HFF-Myc (cell line): Measurements from ENCODE around the gene DHCR7.

Experiments
- DNase-seq: peaks from one replicate; pipeline ENCODE4 v3.0.0-alpha.2; 2011; ENCODE audit warnings: low read depth; ENCODE audit errors: extremely low read depth
- H3K4me3 ChIP-seq: replicated peaks from 2 replicates; pipeline ENCODE4 v1.5.1; 2011; ENCODE audit warnings: low read depth, mild to moderate bottlenecking, control low read depth, low read length
- CTCF ChIP-seq: IDR thresholded peaks from 2 replicates; pipeline ENCODE4 v1.5.1; 2012; ENCODE audit warnings: mild to moderate bottlenecking, low read depth, low read length, control low read depth; ENCODE audit errors: missing control alignments

DHCR7 gene

GRCh38 chr11:71433648-71434450, 14.3 kb downstream of the DHCR7 start:
- no peak overlapping the region for H3K4me3 ChIP-seq
- no peak for TF ChIP-seq CTCF
- no peak for DNase-seq

GRCh38 chr11:71432761-71433647, 15.2 kb downstream of the DHCR7 start:
- no peak for TF ChIP-seq CTCF
- no peak overlapping the region for H3K4me3 ChIP-seq
- DNase-seq = no peak

GRCh38 chr11:71431271-71431670, 16.9 kb downstream of the DHCR7 start:
- no peak for TF ChIP-seq CTCF
- no peak overlapping the region for H3K4me3 ChIP-seq
- no peak for DNase-seq

- no peak for TF ChIP-seq CTCF
- DNase-seq = no peak
- H3K4me3 ChIP-seq = no peak overlapping the region
Observed at GRCh38 chr11:71430166-71430565, 18.0 kb downstream of the DHCR7 start.

GRCh38 chr11:71429701-71430100, 18.5 kb downstream of the DHCR7 start:
- no peak overlapping the region for H3K4me3 ChIP-seq
- no peak for TF ChIP-seq CTCF
- DNase-seq = no peak

- H3K4me3 ChIP-seq = no peak overlapping the region
- DNase-seq = no peak
- TF ChIP-seq CTCF = no peak
Observed at GRCh38 chr11:71428861-71429435, 19.2 kb downstream of the DHCR7 start.
